ENCODE data around the gene SYT14. TPM values are rescaled to one million over a fixed set of nuclear protein-coding genes. Genes with fewer than 3 reads are reported as not detected.

The SYT14 gene
- total RNA-seq, 1 experiment from 2014 or later: 12.0 TPM

GRCh38 chr1:210144736-210145135, 206.7 kb downstream of the SYT14 start (continued):
- TF ChIP-seq AR (CRISPR knock-in tag; IDR thresholded peaks at IDR 0.05) (no peak), PRDM15 (CRISPR knock-in tag; IDR thresholded peaks at IDR 0.05) (no peak), ZNF138 (CRISPR knock-in tag; conservative IDR thresholded peaks at IDR 0.05) (no peak)

GRCh38 chr1:210151052-210151672, 213.1 kb downstream of the SYT14 start:
- Mint-ChIP-seq H3K9me3 (no peaks in the 10 kb centered on the region), H3K4me3 (no peak overlapping the region), H3K27ac (no peak overlapping the region), H3K27me3 (ENCODE audit: low read depth) (no peaks in the 10 kb centered on the region), H3K36me3 (no peaks in the 10 kb centered on the region), H3K4me1 (no peaks in the 10 kb centered on the region)
- POLR2A ChIA-PET: no interaction called here
- DNase-seq (ENCODE audit: low spot score) (no peak), ATAC-seq (no peak)
- TF ChIP-seq FOXJ3 (CRISPR knock-in tag; IDR thresholded peaks at IDR 0.05; ENCODE audit: borderline replicate concordance) (no peak), SP1 (CRISPR knock-in tag; conservative IDR thresholded peaks at IDR 0.05) (no peak), IRF1 (CRISPR knock-in tag; IDR thresholded peaks at IDR 0.05) (no peak), SMAD3 (CRISPR knock-in tag; IDR thresholded peaks at IDR 0.05; ENCODE audit: borderline replicate concordance) (no peak), RORB (CRISPR knock-in tag; IDR thresholded peaks at IDR 0.05) (no peak)
- CTCF ChIA-PET: no interaction called here

GRCh38 chr1:210159211-210159610, 221.2 kb downstream of the SYT14 start:
- H3K4me1 Mint-ChIP-seq: no peaks in the 10 kb centered on the region
- ChIA-PET CTCF (no interaction called here), POLR2A (no interaction called here)
- no peaks in the 10 kb centered on the region for H3K36me3 Mint-ChIP-seq
- TF ChIP-seq FOXJ3 (CRISPR knock-in tag; IDR thresholded peaks at IDR 0.05; ENCODE audit: borderline replicate concordance): no peak
- TF ChIP-seq AR (CRISPR knock-in tag; IDR thresholded peaks at IDR 0.05): no peak
- no peak for TF ChIP-seq HMGA2 (CRISPR knock-in tag; IDR thresholded peaks at IDR 0.05)
- no peak overlapping the region for H3K4me3 Mint-ChIP-seq
- no peaks in the 10 kb centered on the region for H3K9me3 Mint-ChIP-seq
- ATAC-seq: no peak
- no peak for DNase-seq (ENCODE audit: low spot score)
- H3K27me3 Mint-ChIP-seq (ENCODE audit: low read depth): no peaks in the 10 kb centered on the region
- H3K27ac Mint-ChIP-seq: no peak overlapping the region

GRCh38 chr1:210170220-210170619, 232.2 kb downstream of the SYT14 start:
- ATAC-seq (no peak), DNase-seq (ENCODE audit: low spot score) (no peak)
- Mint-ChIP-seq H3K36me3 (no peaks in the 10 kb centered on the region), H3K27me3 (ENCODE audit: low read depth) (no peaks in the 10 kb centered on the region; the same call in 1 of the 2 replicates), H3K4me1 (peaks cover 12% of the 10 kb centered on the region), H3K4me3 (no peak overlapping the region), H3K27ac (no peak overlapping the region), H3K9me3 (no peaks in the 10 kb centered on the region)
- ChIA-PET POLR2A (no interaction called here), CTCF (no interaction called here)
- TF ChIP-seq ELF4 (CRISPR knock-in tag; IDR thresholded peaks at IDR 0.05; ENCODE audit: low read depth) (no peak), CTCF (IDR thresholded peaks at IDR 0.05) (no peak), ZNF263 (CRISPR knock-in tag; IDR thresholded peaks at IDR 0.05; ENCODE audit: low read depth) (no peak), ETV6 (CRISPR knock-in tag; IDR thresholded peaks at IDR 0.05) (no peak), TEAD1 (CRISPR knock-in tag; IDR thresholded peaks at IDR 0.05) (no peak), CBFB (CRISPR knock-in tag; IDR thresholded peaks at IDR 0.05; ENCODE audit: low read depth) (no peak), PRRX2 (CRISPR knock-in tag; IDR thresholded peaks at IDR 0.05) (no peak), HMGA2 (CRISPR knock-in tag; IDR thresholded peaks at IDR 0.05) (no peak)

All from WTC11 (cell line).